GM18508 (cell line): Measurements from ENCODE around the gene CRHR2.

Source experiments
- ATAC-seq: cut with Tn5 transposase; IDR thresholded peaks from one replicate; pipeline ENCODE4 v1.9.1; 2021; ENCODE audit warnings: moderate number of reproducible peaks; ENCODE audit not compliant: insufficient read depth, unreplicated experiment

The CRHR2 gene

DNA sequence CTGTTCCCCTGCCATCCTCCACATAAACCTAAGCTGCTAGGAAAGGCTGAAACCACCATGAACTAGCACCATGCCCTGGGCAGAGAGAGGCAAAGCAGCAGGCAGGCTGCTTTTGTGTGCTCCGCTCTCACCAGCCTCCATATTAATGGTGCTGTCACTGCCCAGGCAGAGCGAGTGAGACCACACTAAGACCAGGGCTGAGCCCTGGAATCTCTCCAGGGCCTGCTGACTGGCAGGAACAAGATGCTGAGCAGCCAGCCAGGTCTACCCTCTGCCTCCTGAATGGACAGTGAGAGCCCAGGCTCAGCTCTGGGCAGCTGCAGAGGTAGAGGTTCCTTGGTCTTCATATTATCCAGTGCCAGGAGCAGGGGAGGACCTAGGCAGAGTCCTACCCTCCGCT is 1.6 kb upstream of the CRHR2 start:
- ATAC-seq, result no peak

DNA sequence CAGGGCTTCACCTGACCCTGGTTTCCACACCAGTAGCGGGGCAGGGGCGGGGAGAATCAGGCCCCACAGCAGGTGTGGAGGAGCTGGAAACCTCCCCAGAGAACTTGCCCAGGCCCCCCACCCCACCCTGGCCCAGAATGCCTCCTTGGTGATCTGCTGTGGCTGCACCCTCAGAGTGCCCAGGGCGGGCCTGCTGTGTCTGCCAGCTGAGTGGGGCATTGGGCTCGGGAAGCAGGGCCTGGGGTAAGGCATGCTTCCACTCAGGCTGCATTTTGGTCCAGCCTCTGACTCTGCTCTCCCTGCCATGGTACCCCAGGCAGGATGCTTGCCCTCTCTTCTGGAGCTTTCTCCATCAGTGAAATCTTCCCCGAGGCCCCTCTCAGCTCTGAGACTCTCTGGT is 1.1 kb upstream of the CRHR2 start:
- no peak for ATAC-seq

DNA sequence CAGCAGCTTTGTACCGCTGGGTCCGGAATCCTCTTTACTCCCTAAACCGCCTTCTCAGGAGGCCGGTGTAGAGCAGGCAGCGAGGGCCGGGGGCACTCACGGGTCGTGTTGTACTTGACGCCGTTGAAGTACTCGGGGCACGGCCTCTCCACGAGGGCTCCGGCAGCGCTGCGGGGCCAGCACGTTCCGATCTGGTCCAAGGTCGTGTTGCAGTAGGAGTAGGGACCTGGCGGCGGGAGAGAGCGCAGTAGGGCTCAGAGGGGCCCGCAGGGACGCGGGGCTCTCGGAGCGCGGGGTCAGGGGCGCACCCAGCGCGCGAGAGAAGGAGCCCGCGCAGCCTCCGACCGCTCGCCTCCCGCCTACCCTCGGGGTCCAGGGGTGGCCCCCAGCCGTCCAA is 443 bp downstream of the CRHR2 start:
- no peak for ATAC-seq

DNA sequence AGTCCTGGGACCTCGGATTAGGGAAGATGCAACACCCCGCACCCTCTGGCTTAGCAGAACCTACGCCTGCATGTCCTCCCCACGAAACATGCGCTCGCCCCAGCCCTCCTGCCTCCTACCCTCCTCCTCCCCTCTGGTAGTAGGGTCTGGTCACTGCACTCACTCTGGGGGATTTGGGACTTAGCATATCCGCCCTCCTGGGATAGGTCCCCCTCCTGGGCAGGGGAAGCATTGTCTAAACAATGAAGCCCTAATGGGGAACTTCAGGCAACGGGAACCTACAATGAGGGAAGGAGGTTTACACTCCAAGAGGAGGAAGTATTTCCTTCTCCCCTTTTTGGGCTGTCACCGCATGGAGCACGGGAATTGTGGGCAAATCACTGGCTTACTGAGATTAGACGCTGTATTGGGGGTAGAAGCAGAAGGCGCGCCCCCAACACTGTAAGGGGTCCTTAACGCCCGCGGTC is 892 bp downstream of the CRHR2 start:
- no peak for ATAC-seq

DNA sequence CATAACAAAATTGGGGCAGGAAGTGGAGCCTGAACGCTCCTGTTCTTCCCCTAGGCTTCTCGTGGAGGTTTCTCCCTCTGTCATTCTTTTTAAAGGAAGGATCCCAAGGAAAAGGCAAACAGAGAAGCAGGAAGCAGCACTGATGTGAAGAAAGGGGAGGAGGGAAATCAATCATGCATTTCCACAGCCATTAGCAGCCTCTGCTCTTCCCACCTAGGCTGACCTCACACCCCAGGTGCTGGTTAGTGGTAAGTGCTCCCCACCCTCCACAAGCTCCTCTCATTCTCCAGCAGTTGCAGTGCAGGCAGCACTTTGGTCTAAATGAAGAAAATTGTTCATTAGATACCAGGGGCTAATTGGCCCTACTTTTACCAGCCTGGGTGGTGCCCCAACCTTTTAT is 2.6 kb downstream of the CRHR2 start:
- no peak for ATAC-seq

GRCh38 chr7:30678805-30679204 is 3.5 kb downstream of the CRHR2 start:
- no peak for ATAC-seq

DNA sequence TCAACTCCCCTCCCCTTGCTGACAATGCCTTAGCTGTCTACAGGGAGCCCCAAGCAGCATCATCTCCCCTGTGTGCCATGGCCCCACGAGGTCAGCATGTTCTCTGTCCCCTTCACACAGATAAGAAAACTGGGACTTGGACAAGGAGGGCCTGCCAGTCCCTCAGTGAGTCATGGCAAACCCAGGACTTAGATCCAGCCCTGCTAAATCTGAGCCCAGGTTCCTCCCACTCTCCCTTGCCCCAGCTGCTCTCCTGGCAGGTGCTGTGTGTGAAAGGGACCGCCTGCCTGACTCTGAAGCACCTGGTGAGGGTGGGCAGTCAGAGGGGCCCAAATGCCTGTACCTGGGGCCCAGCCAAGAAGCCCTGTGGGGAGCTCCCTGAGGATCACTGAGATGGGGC is 7.4 kb downstream of the CRHR2 start:
- ATAC-seq, result no peak

DNA sequence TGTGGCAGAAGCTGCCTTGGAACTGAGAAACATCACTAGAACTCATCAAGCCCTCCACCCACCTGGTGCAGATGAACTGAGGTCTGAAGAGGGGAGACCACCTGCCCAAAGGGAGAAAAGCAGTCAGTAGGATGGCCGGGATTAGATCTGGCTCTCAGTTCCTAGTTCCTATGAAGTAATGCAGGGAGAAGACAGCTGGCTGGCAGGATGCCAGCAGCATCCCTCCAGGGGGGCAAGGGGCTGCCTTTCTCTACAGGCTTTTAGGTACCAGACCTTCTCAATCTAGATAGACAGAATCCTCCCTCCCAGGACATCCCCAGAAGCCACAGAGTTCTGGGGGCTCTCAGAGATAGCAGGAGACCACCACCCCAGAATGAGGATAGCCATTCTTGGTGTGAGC is 7.8 kb downstream of the CRHR2 start:
- ATAC-seq, result no peak

DNA sequence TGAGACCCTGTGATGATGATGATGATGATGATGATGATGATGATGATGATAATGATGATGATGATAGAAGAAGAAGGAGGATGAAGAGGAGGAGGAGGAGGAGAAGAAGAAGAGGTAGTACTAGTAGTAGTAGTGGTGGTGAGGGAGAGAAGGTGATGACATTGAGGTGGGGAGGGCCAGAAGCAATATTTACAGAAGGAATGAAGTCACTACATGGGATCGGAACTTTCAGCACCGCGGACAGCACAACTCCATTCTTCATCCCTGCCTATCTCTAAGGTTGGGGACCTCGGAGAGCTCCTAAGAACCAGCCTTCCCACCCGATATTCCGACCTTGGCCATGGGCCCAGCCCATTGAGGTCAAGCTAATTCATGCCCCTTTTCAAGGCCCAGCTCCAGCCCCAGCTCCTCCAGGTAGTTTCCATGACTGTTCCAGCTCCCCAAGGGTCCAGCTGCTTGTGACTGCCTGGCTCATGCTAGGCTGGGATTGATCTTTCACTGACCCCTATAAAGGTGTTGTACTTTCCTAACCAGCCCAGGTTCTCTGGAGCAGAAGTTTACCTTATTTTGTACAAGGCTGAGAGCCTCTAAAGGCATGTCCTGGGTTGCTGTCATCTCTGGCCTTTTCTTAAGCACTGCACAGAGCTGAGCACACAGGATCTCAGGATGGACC is 10.3 kb downstream of the CRHR2 start:
- no peak for ATAC-seq

DNA sequence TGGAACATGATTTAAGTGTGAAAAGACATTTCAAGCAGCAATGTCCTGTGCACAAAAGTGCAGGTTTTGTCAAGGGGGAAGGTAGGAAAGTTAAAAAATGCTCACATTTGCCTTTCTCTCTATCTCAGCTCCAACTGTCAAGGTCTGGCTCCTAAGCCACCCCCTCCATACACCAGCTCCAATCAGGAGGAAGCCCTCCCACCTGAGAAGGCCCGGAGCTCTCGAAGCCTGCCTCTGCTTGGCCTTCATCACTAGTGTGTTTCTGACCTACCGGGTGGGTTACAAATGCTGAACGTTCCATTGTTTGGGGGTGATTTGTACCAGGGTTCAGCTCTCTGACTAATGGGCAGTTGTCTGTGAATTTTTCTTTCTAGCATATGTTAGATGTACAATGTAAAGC is 14.2 kb downstream of the CRHR2 start:
- no peak for ATAC-seq

DNA sequence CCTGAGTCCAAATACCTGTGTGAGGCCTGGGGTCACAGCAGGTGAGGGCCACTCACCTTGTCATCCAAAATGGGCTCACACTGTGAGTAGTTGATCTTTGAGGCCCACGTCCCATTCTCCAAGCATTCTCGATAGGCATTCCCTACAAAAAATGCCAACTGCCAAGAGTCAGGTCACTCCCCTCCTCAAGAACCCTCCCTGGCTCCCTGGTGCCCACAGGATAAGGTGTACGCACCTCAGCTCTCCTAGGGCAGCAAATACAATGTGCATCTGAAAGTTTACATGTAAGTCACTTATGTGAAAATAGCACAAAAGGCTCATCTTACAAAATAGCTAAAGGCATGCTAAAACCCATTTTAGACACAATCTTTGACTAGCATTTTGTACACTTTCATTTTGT is 15.1 kb downstream of the CRHR2 start:
- ATAC-seq, result no peak

- ATAC-seq, result no peak
Measured at GRCh38 chr7:30665449-30665848, 16.8 kb downstream of the CRHR2 start.

DNA sequence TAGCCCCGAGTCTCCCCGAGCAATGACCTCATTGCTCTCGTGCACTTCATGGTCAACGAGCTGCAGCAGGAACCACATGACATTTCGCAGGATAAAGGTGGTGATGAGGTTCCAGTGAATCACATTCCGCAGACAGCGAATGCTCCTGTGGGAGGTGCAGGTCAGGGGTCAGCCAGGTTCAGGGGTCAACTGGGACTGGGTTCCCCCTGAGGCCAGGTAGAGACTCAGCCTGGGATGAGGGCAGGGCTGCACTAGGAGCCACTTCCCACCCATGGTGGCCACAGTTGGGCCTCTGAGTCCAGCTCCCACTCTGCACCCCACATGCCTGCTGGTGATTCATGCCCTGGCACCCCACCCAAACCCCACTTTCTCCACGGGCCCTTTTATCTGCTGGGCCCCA is 17.2 kb downstream of the CRHR2 start:
- no peak for ATAC-seq

DNA sequence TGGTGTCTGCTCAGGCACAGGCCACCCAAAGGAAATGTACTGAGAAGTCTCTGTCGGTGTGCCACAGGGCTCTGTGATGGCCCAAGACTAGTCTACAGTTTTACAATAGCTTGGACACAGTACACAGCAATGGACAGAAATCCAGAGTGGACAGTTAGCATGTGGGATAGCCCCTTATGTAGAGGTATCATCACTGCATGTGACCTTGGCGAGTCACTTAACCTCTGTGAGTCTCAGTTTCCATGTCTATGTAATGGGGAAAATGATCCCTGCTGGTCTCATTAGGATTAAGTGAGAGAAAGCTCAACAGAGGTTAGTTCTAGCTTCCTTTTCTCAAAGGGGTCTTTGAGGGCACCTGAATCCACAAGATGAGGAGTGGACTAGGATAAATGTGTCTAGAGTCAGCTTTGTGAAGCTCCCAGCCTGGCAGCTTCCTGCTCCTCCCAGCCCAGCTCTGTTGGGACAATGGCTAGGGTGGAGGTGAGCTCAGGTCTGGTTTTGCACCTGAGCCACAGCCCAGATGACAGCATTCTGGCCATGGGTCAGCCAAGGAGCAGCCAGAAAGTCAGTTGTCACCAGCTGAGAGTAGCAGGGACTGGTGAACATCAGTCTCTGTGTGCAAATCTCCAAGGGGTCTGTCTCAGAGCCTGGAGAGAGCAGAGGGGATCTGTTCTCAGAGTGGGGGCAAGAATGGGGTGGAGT is 17.9 kb downstream of the CRHR2 start:
- ATAC-seq, result no peak

- no peak for ATAC-seq
Measured at GRCh38 chr7:30663414-30663813, 18.8 kb downstream of the CRHR2 start.

GRCh38 chr7:30662431-30662939 is 19.8 kb downstream of the CRHR2 start:
- no peak for ATAC-seq

- ATAC-seq, result no peak
Measured at GRCh38 chr7:30661926-30662325, 20.3 kb downstream of the CRHR2 start.

DNA sequence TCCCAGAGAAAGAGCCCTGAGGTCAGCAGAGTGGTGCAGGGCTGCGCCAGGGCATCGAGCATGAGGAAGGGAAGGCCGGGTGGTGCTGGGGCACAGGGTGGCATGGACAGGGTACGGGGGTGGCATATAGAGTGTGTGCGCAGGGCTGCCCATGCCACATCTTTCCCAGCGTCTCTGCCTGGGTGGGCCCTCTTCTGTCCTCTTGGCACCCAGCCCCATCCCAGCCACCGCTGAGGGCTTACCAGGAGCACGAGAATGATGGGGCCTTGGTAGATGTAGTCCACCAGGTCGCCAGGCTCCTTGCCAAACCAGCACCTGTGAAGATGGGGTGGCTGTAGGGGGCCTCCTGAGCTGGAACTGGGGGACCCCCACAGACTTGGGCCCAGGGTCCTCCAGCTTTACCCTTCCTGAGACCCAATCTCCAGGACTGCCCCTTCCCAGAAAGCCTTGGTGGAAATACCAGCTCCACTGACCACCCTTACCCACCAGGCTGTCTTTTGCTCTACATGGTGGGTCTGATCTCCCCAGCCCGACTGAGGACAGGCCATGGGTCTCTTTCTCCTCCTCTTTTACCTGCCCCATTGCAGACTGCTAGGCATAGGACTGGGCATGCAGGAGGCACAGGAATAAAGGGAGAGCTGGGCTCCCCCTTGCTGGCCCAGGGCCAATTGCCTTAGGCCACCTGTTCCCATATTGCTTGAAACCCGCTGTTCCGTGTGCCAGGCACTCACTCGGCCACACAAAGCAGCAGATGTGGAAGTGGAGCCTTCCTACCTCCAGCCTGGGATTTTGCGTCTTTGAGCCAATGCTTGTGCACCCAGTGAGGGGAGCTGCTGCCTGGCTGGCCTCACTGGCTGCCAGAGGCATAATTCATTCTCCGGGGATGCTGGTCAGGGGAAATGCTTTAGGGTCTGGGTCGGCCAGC is 21.7 kb downstream of the CRHR2 start:
- ATAC-seq, result no peak

GRCh38 chr7:30659312-30659711 is 22.9 kb downstream of the CRHR2 start:
- ATAC-seq, result no peak

DNA sequence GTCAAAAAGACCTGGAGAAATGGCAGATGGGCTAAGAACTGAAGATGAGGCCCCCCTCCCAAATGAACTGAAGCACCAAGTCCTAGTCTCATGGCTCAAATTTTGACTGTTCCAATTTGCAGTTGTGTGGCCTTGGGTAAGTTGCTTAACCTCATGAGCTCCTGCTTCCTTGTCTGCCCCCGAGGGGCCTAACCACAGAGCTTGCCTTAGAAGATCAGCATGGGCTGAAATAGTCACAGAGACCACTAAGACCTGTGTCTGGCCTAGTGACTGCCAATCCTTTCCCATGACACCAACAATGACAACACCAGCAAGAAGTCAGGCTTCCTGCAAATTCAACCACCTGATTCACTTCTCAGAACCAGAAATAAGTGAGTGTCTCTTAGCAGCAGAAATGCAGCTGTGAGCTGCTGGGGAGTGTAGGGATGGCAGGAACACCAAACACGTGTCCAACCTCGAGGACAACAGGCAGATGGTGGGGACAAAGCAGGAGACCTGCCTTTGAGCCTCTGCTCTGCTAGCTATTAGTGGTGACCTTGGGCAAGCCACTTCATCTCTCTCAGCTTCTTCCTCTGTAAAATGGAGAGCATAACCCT is 23.7 kb downstream of the CRHR2 start:
- no peak for ATAC-seq

DNA sequence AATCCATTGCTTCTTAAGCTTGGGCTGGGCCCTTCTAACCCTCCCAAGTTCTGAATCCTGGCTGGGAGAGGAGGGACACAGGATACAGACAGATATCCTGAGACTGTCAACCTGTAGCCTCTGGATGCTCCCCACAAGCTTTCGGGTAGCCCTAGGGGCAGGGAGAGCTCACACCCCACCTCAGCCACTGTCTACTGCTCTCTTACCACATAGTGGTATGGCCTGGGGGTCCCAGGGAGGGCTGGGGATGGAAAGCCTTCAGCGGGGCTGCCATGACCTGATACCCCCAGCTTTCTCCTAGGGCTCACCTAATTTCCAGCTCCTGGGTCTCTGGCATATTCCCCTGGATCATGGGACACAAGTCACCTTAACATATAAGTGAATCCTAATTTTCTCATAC is 25.1 kb downstream of the CRHR2 start:
- ATAC-seq, result no peak
